GM21360 (cell line): ENCODE measurements around the gene PELI3.
"Not testable (repeated sequence)": the region's sequence is repeated elsewhere in the genome, so short reads cannot be mapped to it uniquely, and the experiment has no call there.

ENCODE experiments used
- ATAC-seq: cut with Tn5 transposase; IDR thresholded peaks from one replicate; pipeline ENCODE4 v1.9.1; 2021; ENCODE audit warnings: mild to moderate bottlenecking, moderate library complexity; ENCODE audit not compliant: unreplicated experiment

PELI3 gene

GRCh38 chr11:66447012-66447411 is 19.7 kb upstream of the PELI3 start:
- no peak for ATAC-seq

- ATAC-seq = no peak
Observed at GRCh38 chr11:66448523-66448922, 18.2 kb upstream of the PELI3 start.

- ATAC-seq = no peak
Observed at GRCh38 chr11:66450560-66450959, 16.1 kb upstream of the PELI3 start.

GRCh38 chr11:66451663-66452062 is 15.0 kb upstream of the PELI3 start:
- no peak for ATAC-seq

GRCh38 chr11:66454247-66454646 is 12.5 kb upstream of the PELI3 start:
- no peak for ATAC-seq

- no peak for ATAC-seq
Observed at GRCh38 chr11:66454828-66455227, 11.9 kb upstream of the PELI3 start.

- ATAC-seq = no peak
Observed at GRCh38 chr11:66457826-66458225, 8.9 kb upstream of the PELI3 start.

- ATAC-seq = no peak
Observed at GRCh38 chr11:66459138-66459778, 7.4 kb upstream of the PELI3 start.

- ATAC-seq = no peak
Observed at GRCh38 chr11:66462010-66462409, 4.7 kb upstream of the PELI3 start.

GRCh38 chr11:66462911-66463310 is 3.8 kb upstream of the PELI3 start:
- no peak for ATAC-seq

GRCh38 chr11:66464116-66464515 is 2.6 kb upstream of the PELI3 start:
- ATAC-seq = not testable (repeated sequence)

GRCh38 chr11:66464916-66465315 is 1.8 kb upstream of the PELI3 start:
- ATAC-seq = no peak

GRCh38 chr11:66465373-66466224 is 1.1 kb upstream of the PELI3 start:
- ATAC-seq = no peak

GRCh38 chr11:66467034-66467659 is 442 bp downstream of the PELI3 start:
- ATAC-seq = peak; percentile 29

- no peak for ATAC-seq
Observed at GRCh38 chr11:66467756-66468155, 1.1 kb downstream of the PELI3 start.

GRCh38 chr11:66468691-66469090 is 2.0 kb downstream of the PELI3 start:
- ATAC-seq = no peak

- no peak for ATAC-seq
Observed at GRCh38 chr11:66469441-66469840, 2.7 kb downstream of the PELI3 start.

- no peak for ATAC-seq
Observed at GRCh38 chr11:66470015-66470414, 3.3 kb downstream of the PELI3 start.

- ATAC-seq = no peak
Observed at GRCh38 chr11:66471142-66471541, 4.4 kb downstream of the PELI3 start.

- no peak for ATAC-seq
Observed at GRCh38 chr11:66472054-66472453, 5.3 kb downstream of the PELI3 start.

- ATAC-seq = no peak
Observed at GRCh38 chr11:66473167-66473566, 6.5 kb downstream of the PELI3 start.
